ENCODE results near the gene SNTA1.

Gene SNTA1

DNA sequence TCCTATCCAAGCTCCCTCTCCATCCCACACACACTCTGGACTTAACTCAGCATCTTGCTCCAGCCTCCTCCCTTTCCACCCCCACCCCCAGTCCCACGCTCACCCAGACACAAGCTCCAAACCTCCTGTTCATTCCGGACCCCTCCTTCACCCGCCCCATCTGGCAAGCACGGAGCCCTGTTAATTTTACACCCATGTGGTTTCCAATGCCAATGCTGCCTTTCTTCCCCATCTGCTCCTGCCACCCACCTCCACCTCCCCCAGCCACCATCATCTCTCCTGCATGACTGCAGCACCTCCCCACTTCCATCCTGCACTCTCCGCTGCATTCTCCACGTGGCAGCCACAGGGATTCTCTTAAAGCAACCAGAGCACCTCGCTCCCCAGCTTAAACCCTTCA is 32.3 kb downstream of the SNTA1 start:
- Histone ChIP-seq H3K36me3 (ENCODE audit: control insufficient read depth in 1 of 2, insufficient read depth in 2 of 2, low read length in 2 of 2) (no peaks in the 10 kb centered on the region), H2AK5ac (ENCODE audit: low read length) (no peak overlapping the region), H4K8ac (ENCODE audit: low read depth, low read length) (no peak overlapping the region), H2BK12ac (ENCODE audit: low read length) (no peak overlapping the region), H3K4me2 (ENCODE audit: low read length) (no peak overlapping the region), H3K79me2 (ENCODE audit: control insufficient read depth, insufficient read depth, low read length, poor library complexity) (no peaks in the 10 kb centered on the region), H3K4me3 (ENCODE audit: low read depth, low read length) (peak overlapping the region; percentile 21), H3K9ac (ENCODE audit: low read length) (no peak overlapping the region), H3K18ac (ENCODE audit: low read length) (no peak overlapping the region), H3K4ac (ENCODE audit: low read depth, low read length) (no peak overlapping the region), H3K23ac (ENCODE audit: low read length) (no peak overlapping the region), H2BK5ac (ENCODE audit: low read depth, low read length, poor library complexity) (no peak overlapping the region), H4K12ac (ENCODE audit: low read depth, low read length) (no peak overlapping the region), H2BK120ac (ENCODE audit: insufficient read depth, low read length, poor library complexity) (no peak overlapping the region), H3K14ac (ENCODE audit: low read length) (no peak overlapping the region), H3K79me1 (ENCODE audit: low read length) (no peaks in the 10 kb centered on the region), H4K91ac (ENCODE audit: low read depth, low read length) (no peak overlapping the region), H3K4me1 (ENCODE audit: control insufficient read depth in 1 of 2, insufficient read depth in 2 of 2, low read length in 2 of 2) (no peaks in the 10 kb centered on the region), H3K27me3 (ENCODE audit: insufficient read depth, low read length) (no peaks in the 10 kb centered on the region), H3K9me3 (ENCODE audit: insufficient read depth, low read depth, low read length) (peaks cover 4% of the 10 kb centered on the region), H2AFZ (ENCODE audit: insufficient read depth, low read length, poor library complexity) (no peak overlapping the region), H3K27ac (ENCODE audit: low read depth, low read length) (no peak overlapping the region)
- WGBS (ENCODE audit: extremely low coverage, insufficient coverage, insufficient read length): no CpG with 5 or more reads among the region's 7 CpGs
- DNase-seq: no peak

DNA sequence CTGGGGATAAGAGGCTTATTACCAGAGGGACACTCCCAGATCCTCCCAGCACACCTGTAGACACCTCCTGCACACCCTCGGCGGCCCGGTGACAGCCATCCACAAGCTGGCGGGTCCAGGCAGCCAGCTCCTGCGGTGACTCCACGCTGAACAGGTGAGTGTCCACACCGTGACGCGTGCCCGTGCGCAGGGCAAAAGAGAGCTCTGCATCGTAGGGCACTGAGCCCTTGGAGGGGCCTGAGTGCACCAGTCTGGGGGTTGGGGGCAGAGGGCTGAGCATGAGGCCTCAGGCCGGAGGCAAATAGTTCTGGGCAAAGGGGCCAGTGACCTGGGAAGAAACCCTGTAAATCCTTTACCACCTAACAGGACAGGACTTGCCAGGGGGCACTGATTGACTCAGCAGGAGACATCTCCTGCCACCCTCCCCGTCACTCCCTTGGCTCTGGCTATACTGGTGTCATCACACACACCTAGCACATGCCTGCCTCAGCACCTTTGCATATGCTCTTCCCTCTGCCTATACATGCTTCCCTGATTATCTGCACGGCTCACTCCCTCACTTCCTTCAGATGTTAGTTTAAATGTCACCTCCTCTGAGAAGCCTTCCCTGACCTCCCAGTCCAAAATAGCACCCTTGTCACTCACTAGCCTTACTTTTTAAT is 33.4 kb downstream of the SNTA1 start:
- no peak overlapping the region for H2AFZ ChIP-seq (ENCODE audit: insufficient read depth, low read length, poor library complexity)
- H4K12ac ChIP-seq (ENCODE audit: low read depth, low read length): no peak overlapping the region
- H3K9me3 ChIP-seq (ENCODE audit: insufficient read depth, low read depth, low read length): peaks cover 4% of the 10 kb centered on the region
- no peaks in the 10 kb centered on the region for H3K36me3 ChIP-seq (ENCODE audit: control insufficient read depth in 1 of 2, insufficient read depth in 2 of 2, low read length in 2 of 2)
- H4K8ac ChIP-seq (ENCODE audit: low read depth, low read length): no peak overlapping the region
- no peak overlapping the region for H3K4me3 ChIP-seq (ENCODE audit: low read depth, low read length)
- H3K18ac ChIP-seq (ENCODE audit: low read length): no peak overlapping the region
- no peak for DNase-seq
- no peak overlapping the region for H3K4me2 ChIP-seq (ENCODE audit: low read length)
- H3K4ac ChIP-seq (ENCODE audit: low read depth, low read length): no peak overlapping the region
- H2BK120ac ChIP-seq (ENCODE audit: insufficient read depth, low read length, poor library complexity): no peak overlapping the region
- H3K14ac ChIP-seq (ENCODE audit: low read length): no peak overlapping the region
- no peaks in the 10 kb centered on the region for H3K4me1 ChIP-seq (ENCODE audit: control insufficient read depth in 1 of 2, insufficient read depth in 2 of 2, low read length in 2 of 2)
- no CpG with 5 or more reads among the region's 15 CpGs for WGBS (ENCODE audit: extremely low coverage, insufficient coverage, insufficient read length)
- H3K27ac ChIP-seq (ENCODE audit: low read depth, low read length): no peak overlapping the region
- no peak overlapping the region for H2AK5ac ChIP-seq (ENCODE audit: low read length)
- H3K9ac ChIP-seq (ENCODE audit: low read length): no peak overlapping the region
- H3K23ac ChIP-seq (ENCODE audit: low read length): no peak overlapping the region
- no peak overlapping the region for H2BK12ac ChIP-seq (ENCODE audit: low read length)
- no peak overlapping the region for H2BK5ac ChIP-seq (ENCODE audit: low read depth, low read length, poor library complexity)
- no peaks in the 10 kb centered on the region for H3K79me1 ChIP-seq (ENCODE audit: low read length)
- H3K27me3 ChIP-seq (ENCODE audit: insufficient read depth, low read length): no peaks in the 10 kb centered on the region
- H4K91ac ChIP-seq (ENCODE audit: low read depth, low read length): no peak overlapping the region
- H3K79me2 ChIP-seq (ENCODE audit: control insufficient read depth, insufficient read depth, low read length, poor library complexity): no peaks in the 10 kb centered on the region

DNA sequence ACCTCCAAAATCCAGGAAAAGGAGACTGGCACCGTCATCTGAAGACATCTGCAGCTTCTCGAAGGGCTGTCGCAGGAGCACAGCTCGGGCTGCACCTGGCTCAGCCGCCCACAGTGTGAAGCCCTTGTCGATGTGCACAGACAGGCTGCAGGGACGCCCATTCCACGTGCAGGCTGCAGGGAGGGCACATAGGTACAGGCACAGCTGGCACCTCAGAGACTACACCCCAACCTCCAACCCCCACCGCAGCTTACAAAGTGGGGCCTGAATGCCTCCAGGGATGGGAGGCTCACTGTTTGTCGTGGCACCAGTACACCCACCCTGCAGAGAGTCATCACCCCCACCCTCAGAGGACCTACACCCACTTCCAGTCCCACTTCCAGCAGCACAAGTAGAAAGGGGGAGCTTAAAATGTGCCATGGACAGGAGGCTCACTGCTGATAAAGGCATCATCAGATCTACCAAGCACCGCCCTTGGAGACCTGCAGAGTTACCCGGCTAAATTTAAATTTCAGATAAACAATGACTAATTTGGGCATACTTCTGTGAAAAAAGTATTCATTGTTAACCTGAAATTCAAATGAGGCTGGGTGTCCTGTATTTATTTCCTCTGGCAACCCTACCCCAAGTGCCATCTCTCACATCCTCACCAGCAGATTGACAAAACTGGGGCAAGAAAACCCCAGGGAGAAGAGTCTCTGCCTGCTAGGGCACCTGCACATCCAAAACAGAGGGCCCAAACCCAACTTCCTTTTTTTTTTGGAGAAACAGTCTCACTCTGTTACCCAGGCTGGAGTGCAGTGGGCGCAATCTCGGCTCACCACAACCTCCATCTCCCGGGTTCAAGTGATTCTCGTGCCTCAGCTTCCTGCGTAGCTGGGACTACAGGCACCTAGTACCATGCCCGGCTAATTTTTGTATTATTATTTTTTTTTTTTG is 34.6 kb downstream of the SNTA1 start:
- Histone ChIP-seq H3K36me3 (ENCODE audit: control insufficient read depth in 1 of 2, insufficient read depth in 2 of 2, low read length in 2 of 2) (no peaks in the 10 kb centered on the region), H2BK12ac (ENCODE audit: low read length) (no peak overlapping the region), H3K4me1 (ENCODE audit: control insufficient read depth in 1 of 2, insufficient read depth in 2 of 2, low read length in 2 of 2) (no peaks in the 10 kb centered on the region), H4K91ac (ENCODE audit: low read depth, low read length) (no peak overlapping the region), H3K9me3 (ENCODE audit: insufficient read depth, low read depth, low read length) (peaks cover 4% of the 10 kb centered on the region), H3K14ac (ENCODE audit: low read length) (no peak overlapping the region), H3K9ac (ENCODE audit: low read length) (no peak overlapping the region), H3K4me3 (ENCODE audit: low read depth, low read length) (no peak overlapping the region), H3K79me2 (ENCODE audit: control insufficient read depth, insufficient read depth, low read length, poor library complexity) (no peaks in the 10 kb centered on the region), H3K18ac (ENCODE audit: low read length) (no peak overlapping the region), H2AFZ (ENCODE audit: insufficient read depth, low read length, poor library complexity) (no peak overlapping the region), H4K12ac (ENCODE audit: low read depth, low read length) (no peak overlapping the region), H2BK120ac (ENCODE audit: insufficient read depth, low read length, poor library complexity) (no peak overlapping the region), H3K27me3 (ENCODE audit: insufficient read depth, low read length) (no peaks in the 10 kb centered on the region), H3K23ac (ENCODE audit: low read length) (no peak overlapping the region), H3K4ac (ENCODE audit: low read depth, low read length) (no peak overlapping the region), H4K8ac (ENCODE audit: low read depth, low read length) (no peak overlapping the region), H2BK5ac (ENCODE audit: low read depth, low read length, poor library complexity) (no peak overlapping the region), H3K79me1 (ENCODE audit: low read length) (no peaks in the 10 kb centered on the region), H2AK5ac (ENCODE audit: low read length) (no peak overlapping the region), H3K4me2 (ENCODE audit: low read length) (no peak overlapping the region), H3K27ac (ENCODE audit: low read depth, low read length) (no peak overlapping the region)
- WGBS (ENCODE audit: extremely low coverage, insufficient coverage, insufficient read length): no CpG with 5 or more reads among the region's 18 CpGs
- no peak for DNase-seq

DNA sequence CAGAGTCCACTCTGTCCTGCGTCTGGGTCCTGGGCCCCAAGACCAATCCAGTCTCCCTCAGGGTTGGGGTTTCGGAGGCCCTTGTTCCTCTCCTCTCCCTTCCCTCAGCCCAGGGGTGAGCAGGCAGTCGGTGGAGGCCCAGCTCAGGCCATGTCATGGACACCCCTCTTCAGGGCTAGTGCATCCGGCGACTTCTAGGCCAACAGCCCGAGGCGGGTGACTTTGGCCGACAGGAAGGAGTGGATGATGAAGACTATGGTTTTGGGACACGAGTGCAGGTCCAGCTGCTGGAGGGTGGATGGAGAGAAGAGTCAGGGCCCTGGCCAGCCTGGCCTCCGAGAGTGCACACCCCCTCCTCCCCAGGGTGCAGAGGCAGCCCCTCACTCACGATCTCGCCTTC is 35.2 kb downstream of the SNTA1 start:
- no peaks in the 10 kb centered on the region for H3K27me3 ChIP-seq (ENCODE audit: insufficient read depth, low read length)
- no peak overlapping the region for H3K4ac ChIP-seq (ENCODE audit: low read depth, low read length)
- H3K14ac ChIP-seq (ENCODE audit: low read length): no peak overlapping the region
- H3K9me3 ChIP-seq (ENCODE audit: insufficient read depth, low read depth, low read length): peaks cover 4% of the 10 kb centered on the region
- no peak overlapping the region for H2BK120ac ChIP-seq (ENCODE audit: insufficient read depth, low read length, poor library complexity)
- no peak overlapping the region for H2AFZ ChIP-seq (ENCODE audit: insufficient read depth, low read length, poor library complexity)
- H3K4me2 ChIP-seq (ENCODE audit: low read length): no peak overlapping the region
- no peak overlapping the region for H3K18ac ChIP-seq (ENCODE audit: low read length)
- H3K79me1 ChIP-seq (ENCODE audit: low read length): no peaks in the 10 kb centered on the region
- no peak overlapping the region for H3K27ac ChIP-seq (ENCODE audit: low read depth, low read length)
- H3K36me3 ChIP-seq (ENCODE audit: control insufficient read depth in 1 of 2, insufficient read depth in 2 of 2, low read length in 2 of 2): no peaks in the 10 kb centered on the region
- no peak overlapping the region for H3K23ac ChIP-seq (ENCODE audit: low read length)
- no peak overlapping the region for H2BK12ac ChIP-seq (ENCODE audit: low read length)
- DNase-seq: no peak
- no peak overlapping the region for H4K91ac ChIP-seq (ENCODE audit: low read depth, low read length)
- no peak overlapping the region for H3K4me3 ChIP-seq (ENCODE audit: low read depth, low read length)
- H3K9ac ChIP-seq (ENCODE audit: low read length): no peak overlapping the region
- no peak overlapping the region for H4K12ac ChIP-seq (ENCODE audit: low read depth, low read length)
- no peaks in the 10 kb centered on the region for H3K4me1 ChIP-seq (ENCODE audit: control insufficient read depth in 1 of 2, insufficient read depth in 2 of 2, low read length in 2 of 2)
- H4K8ac ChIP-seq (ENCODE audit: low read depth, low read length): no peak overlapping the region
- H3K79me2 ChIP-seq (ENCODE audit: control insufficient read depth, insufficient read depth, low read length, poor library complexity): no peaks in the 10 kb centered on the region
- no peak overlapping the region for H2AK5ac ChIP-seq (ENCODE audit: low read length)
- no CpG with 5 or more reads among the region's 12 CpGs for WGBS (ENCODE audit: extremely low coverage, insufficient coverage, insufficient read length)
- no peak overlapping the region for H2BK5ac ChIP-seq (ENCODE audit: low read depth, low read length, poor library complexity)

All from trophoblast cell (in vitro differentiated cells and primary cell).